Measurements from ENCODE around the gene TUBB1.

TUBB1 gene

DNA sequence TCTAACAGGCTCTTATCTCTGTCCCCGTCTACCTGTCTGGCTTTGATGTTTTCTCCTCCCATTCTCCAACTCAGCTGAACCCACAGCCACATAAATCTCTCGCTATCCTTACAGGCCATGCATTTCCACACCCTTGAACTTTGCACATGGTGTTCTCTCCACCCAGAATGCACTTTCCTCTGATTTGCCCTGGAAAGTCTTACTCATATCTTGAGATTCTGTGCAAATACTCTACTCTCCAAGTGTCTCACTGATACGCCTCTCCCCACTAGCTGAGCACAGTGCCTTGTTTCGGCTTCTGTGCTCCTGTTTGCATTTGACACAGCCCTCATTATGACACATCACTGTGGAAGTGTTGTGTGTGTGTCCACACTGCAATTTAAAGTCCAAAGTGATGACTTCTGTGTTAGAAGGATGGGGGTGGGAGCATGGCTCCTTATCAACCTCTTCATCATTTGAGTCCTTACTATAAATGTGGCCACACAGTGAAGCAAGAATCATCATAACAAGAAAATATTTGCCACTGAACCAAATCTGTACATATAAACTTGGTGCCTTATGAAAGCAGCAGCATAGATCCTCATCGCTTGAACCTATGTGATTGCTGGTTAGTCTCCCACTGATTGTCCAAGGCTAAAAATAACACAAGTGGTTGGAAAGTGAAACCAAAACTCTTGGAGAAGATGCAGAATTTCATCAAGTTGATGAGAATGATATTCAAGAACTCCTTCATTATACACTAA, 28.9 kb downstream of the TUBB1 start:
- DNase-seq (ENCODE audit: extremely low read depth, low read depth) = no peak
- H3K4me3 ChIP-seq (replicated peaks; ENCODE audit: low read depth, low read length) = no peak overlapping the region
- TF ChIP-seq, protein P1, sequence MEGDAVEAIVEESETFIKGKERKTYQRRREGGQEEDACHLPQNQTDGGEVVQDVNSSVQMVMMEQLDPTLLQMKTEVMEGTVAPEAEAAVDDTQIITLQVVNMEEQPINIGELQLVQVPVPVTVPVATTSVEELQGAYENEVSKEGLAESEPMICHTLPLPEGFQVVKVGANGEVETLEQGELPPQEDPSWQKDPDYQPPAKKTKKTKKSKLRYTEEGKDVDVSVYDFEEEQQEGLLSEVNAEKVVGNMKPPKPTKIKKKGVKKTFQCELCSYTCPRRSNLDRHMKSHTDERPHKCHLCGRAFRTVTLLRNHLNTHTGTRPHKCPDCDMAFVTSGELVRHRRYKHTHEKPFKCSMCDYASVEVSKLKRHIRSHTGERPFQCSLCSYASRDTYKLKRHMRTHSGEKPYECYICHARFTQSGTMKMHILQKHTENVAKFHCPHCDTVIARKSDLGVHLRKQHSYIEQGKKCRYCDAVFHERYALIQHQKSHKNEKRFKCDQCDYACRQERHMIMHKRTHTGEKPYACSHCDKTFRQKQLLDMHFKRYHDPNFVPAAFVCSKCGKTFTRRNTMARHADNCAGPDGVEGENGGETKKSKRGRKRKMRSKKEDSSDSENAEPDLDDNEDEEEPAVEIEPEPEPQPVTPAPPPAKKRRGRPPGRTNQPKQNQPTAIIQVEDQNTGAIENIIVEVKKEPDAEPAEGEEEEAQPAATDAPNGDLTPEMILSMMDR (IDR thresholded peaks at IDR 0.05; ENCODE audit: low read depth, low read length, missing control alignments) = no peak

DNA sequence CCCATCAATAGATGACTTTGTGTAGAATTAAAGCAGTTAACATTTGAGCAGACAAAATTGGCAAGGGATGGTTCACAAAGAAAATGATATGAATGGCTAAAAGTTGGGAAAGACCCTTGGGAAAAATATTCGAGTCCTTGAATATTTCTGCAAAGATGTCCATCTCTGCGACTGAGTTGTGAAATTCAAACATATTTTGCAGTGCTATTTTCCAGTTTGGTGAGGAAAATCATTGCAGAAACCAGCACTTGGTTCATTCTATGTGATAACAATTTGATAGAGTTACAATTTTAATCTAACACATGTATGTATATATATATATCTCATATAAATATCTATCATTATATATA, 29.4 kb downstream of the TUBB1 start:
- H3K4me3 ChIP-seq (replicated peaks; ENCODE audit: low read depth, low read length) = no peak overlapping the region
- no peak for DNase-seq (ENCODE audit: extremely low read depth, low read depth)
- TF ChIP-seq, protein P1 (IDR thresholded peaks at IDR 0.05; ENCODE audit: low read depth, low read length, missing control alignments) = no peak

DNA sequence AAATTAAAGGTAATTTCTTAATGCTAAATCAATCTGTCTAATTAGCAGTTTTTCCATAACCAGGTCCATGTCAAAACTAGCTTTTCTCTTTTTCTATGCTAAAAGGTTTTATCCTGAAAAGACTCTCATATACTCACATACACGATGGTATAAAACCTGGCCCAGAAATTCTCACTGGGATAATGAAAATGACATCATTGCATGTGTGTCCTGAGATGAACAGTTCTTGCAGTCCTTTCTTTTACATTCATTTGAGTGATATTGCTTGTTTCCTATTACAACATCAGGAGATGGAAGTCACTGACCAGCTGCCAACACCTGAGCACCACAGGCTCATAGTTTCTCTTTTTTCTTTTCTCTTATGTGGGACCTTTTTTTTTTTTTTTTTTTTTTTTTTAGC, 31.2 kb downstream of the TUBB1 start:
- no peak for DNase-seq (ENCODE audit: extremely low read depth, low read depth)
- no peak overlapping the region for H3K4me3 ChIP-seq (replicated peaks; ENCODE audit: low read depth, low read length)
- TF ChIP-seq, protein P1 (IDR thresholded peaks at IDR 0.05; ENCODE audit: low read depth, low read length, missing control alignments) = no peak

DNA sequence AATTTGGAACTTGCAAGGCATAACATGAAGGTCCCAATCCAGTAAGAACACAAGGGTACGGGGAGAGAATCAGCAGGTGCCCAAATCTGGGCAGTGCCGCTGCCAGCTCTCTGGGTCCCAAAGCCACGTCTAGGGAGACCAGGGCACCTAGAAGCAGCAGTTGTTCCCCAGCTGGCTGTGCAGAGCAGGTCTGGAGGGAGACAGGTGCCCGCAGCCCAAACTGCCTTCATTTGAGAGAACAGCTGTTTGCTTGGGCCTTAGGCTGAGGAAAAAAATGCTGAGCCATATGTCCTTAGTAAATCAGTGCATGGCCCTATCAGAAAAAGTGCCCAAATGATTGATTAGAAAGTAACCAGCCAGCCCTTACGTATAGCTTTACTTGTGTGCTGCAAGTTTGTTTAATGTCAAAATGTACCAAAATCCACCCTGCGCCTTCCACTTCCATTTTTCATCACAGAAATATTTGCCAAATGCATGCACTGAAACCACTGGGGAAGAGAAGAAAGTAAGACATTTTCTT, 32.5 kb downstream of the TUBB1 start:
- no peak overlapping the region for H3K4me3 ChIP-seq (replicated peaks; ENCODE audit: low read depth, low read length)
- TF ChIP-seq, protein P1 (IDR thresholded peaks at IDR 0.05; ENCODE audit: low read depth, low read length, missing control alignments) = no peak
- no peak for DNase-seq (ENCODE audit: extremely low read depth, low read depth)

DNA sequence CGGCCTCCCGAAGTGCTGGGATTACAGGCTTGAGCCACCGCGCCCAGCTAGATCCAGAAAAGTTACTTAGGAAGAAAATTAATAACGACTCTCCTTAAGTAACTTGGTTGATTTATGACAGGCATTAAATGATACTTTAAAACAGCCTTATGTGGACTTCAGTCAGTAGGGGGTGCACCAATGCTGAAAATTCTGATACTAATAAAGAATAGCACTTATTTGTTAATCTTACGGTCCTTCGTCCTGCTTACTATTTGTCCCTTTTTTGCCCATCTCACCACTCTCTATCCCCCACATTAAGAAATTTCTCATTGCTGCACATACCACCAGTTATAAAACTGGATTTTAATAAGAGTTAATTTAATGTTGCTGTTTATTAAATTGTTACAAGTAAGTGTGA, 36.1 kb downstream of the TUBB1 start:
- DNase-seq (ENCODE audit: extremely low read depth, low read depth) = no peak
- TF ChIP-seq, protein P1 (IDR thresholded peaks at IDR 0.05; ENCODE audit: low read depth, low read length, missing control alignments) = peak; percentile 15
- H3K4me3 ChIP-seq (replicated peaks; ENCODE audit: low read depth, low read length) = no peak overlapping the region

DNA sequence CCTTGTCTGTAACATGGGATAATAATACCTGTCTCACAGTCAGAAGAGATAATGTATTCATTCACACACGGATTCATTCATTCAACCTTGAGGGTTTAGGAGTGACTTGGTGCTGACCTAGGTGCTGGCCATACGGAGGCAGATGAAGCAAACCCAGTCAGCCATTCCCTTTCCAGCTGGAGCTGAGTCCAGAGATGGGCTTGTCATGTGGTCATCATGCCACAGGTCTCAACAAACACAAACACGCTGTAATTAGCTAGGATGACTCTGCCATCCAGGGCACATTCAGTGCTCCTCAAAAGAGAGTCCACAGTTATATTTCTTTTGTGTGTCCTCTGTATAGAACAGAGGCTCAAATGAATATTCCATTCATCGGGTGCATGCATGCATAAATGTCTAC, 42.9 kb downstream of the TUBB1 start:
- TF ChIP-seq, protein P1 (IDR thresholded peaks at IDR 0.05; ENCODE audit: low read depth, low read length, missing control alignments) = no peak
- no peak for DNase-seq (ENCODE audit: extremely low read depth, low read depth)
- no peak overlapping the region for H3K4me3 ChIP-seq (replicated peaks; ENCODE audit: low read depth, low read length)
